ENCODE results near the gene OSTF1.

Gene OSTF1

GRCh38 chr9:75169623-75170022 lies 81.3 kb downstream of the OSTF1 start:
- no peak for DNase-seq

- peak; percentile 38 for DNase-seq
These were observed 82.6 kb downstream of the OSTF1 start for GRCh38 chr9:75170898-75171360.

GRCh38 chr9:75175395-75175794 lies 87.1 kb downstream of the OSTF1 start:
- no peak for DNase-seq

GRCh38 chr9:75176037-75176436 lies 87.7 kb downstream of the OSTF1 start:
- DNase-seq = no peak

- peak; percentile 14 for DNase-seq
These were observed 93.4 kb downstream of the OSTF1 start for GRCh38 chr9:75181750-75182149.

- DNase-seq = no peak
These were observed 95.0 kb downstream of the OSTF1 start for GRCh38 chr9:75183306-75183705.

GRCh38 chr9:75184471-75184870 lies 96.2 kb downstream of the OSTF1 start:
- peak; percentile 8 for DNase-seq

- DNase-seq = peak; percentile 68
These were observed 97.4 kb downstream of the OSTF1 start for GRCh38 chr9:75185585-75186170.

GRCh38 chr9:75186767-75187380 lies 98.6 kb downstream of the OSTF1 start:
- DNase-seq = peak; percentile 32

- DNase-seq = peak; percentile 45
These were observed 100.4 kb downstream of the OSTF1 start for GRCh38 chr9:75188756-75189155.

GRCh38 chr9:75190762-75191161 lies 102.4 kb downstream of the OSTF1 start:
- no peak for DNase-seq
